Naive thymus-derived CD8-positive, alpha-beta T cell (primary cell): Measurements from ENCODE around the gene KDM4F. TPM values are rescaled to one million over a fixed set of nuclear protein-coding genes. Genes with fewer than 3 reads are reported as not detected.

Experiments
- ATAC-seq, 2 donors: fragments of 150-1000 bp; cut with Tn5 transposase in 1 of 2; sonication (Bioruptor Pico), chemical (Tn5 transposase) in 1 of 2; 1 replicate in 1 of 2; 2 replicates in 1 of 2; pipeline ENCODE4 v1.10.0; 2021; ENCODE audit warnings: mild to moderate bottlenecking in 2 of 2, moderate library complexity in 2 of 2
- POLR2A ChIA-PET: fragments of 350-600 bp; sonication (Branson Sonifier 250); formaldehyde crosslinking; loops from one replicate; lab custom pipeline; 2021; ENCODE audit warnings: antibody characterized with exemption; lab: Charles Lee
- DNase-seq, 10 donors: peaks; one replicate each; pipeline versions ENCODE4 v3.0.0 to v3.0.0-alpha.2; 2020 to 2022
- H3K27ac Mint-ChIP-seq, 10 donors: one replicate each; pipeline ENCODE4 v1.8.0; 2020 to 2022; ENCODE audit warnings: mild to moderate bottlenecking in 10 of 10, mixed read lengths in 10 of 10, moderate library complexity in 4 of 10, inconsistent platforms in 1 of 10
- H3K27me3 Mint-ChIP-seq, 5 donors: one replicate each; pipeline ENCODE4 v1.8.0; 2021 to 2022; ENCODE audit warnings: mixed read lengths in 5 of 5
- H3K36me3 Mint-ChIP-seq, 3 donors: one replicate each; pipeline ENCODE4 v1.8.0; 2020 to 2022; ENCODE audit warnings: mixed read lengths in 3 of 3, mild to moderate bottlenecking in 2 of 3, inconsistent platforms in 1 of 3
- H3K4me1 Mint-ChIP-seq, 4 donors: one replicate each; pipeline ENCODE4 v1.8.0; 2021 to 2022; ENCODE audit warnings: mixed read lengths in 4 of 4
- H3K4me3 Mint-ChIP-seq, 10 donors: one replicate each; pipeline ENCODE4 v1.8.0; 2020 to 2022; ENCODE audit warnings: mild to moderate bottlenecking in 10 of 10, mixed read lengths in 10 of 10, moderate library complexity in 6 of 10, inconsistent platforms in 1 of 10
- H3K9me3 Mint-ChIP-seq, 9 donors: one replicate each; pipeline ENCODE4 v1.8.0; 2020 to 2022; ENCODE audit warnings: mixed read lengths in 9 of 9, mild to moderate bottlenecking in 3 of 9, inconsistent platforms in 1 of 9, moderate library complexity in 1 of 9
- polyA plus RNA-seq, 3 donors: library from polyadenylated mRNA; unstranded; fragments of 300-500 nt; fragmentation: Illumina TruSeq; gene quantifications; one replicate each; pipeline ENCODE4 v1.2.3, GENCODE V29; 2021
- total RNA-seq, 8 experiments: library from RNA in 2 of 8; stranded (reverse) in 2 of 8; gene quantifications; one replicate each; pipeline ENCODE4 v1.2.3 and lab custom pipeline; 2021 to 2026

Gene KDM4F
- total and polyA plus RNA-seq, 5 experiments from 2014 or later, result not detected

- H3K27me3 Mint-ChIP-seq, result peaks cover 0 to 14% (median 2%) of the 10 kb centered on the region in 5 donors
- POLR2A ChIA-PET, result no interaction called here
- peaks cover 0 to 3% (median 1%) of the 10 kb centered on the region in 4 donors for H3K4me1 Mint-ChIP-seq
- no peaks in the 10 kb centered on the region for H3K9me3 Mint-ChIP-seq
- DNase-seq (no peak), ATAC-seq (no peak)
- H3K27ac Mint-ChIP-seq, result no peak overlapping the region
- H3K4me3 Mint-ChIP-seq, result no peak overlapping the region
- no peaks in the 10 kb centered on the region for H3K36me3 Mint-ChIP-seq
Observed at GRCh38 chr11:95082576-95083001, 33.4 kb downstream of the KDM4F start.

GRCh38 chr11:95084509-95084908, 35.3 kb downstream of the KDM4F start:
- Mint-ChIP-seq H3K36me3 (no peaks in the 10 kb centered on the region), H3K4me3 (no peak overlapping the region), H3K4me1 (peaks cover 10 to 16% (median 14%) of the 10 kb centered on the region in 4 donors), H3K27me3 (peaks cover 0 to 14% (median 2%) of the 10 kb centered on the region in 5 donors), H3K9me3 (no peaks in the 10 kb centered on the region), H3K27ac (no peak overlapping the region)
- ATAC-seq (no peak), DNase-seq (no peak)
- POLR2A ChIA-PET, result interaction anchor here (0.6 to 2.6 kb wide), 3 partner anchors 10 to 1308 kb away, joined by 3 to 13 read pairs (median 4); partner anchors contain the start of gene SRSF8

DNA sequence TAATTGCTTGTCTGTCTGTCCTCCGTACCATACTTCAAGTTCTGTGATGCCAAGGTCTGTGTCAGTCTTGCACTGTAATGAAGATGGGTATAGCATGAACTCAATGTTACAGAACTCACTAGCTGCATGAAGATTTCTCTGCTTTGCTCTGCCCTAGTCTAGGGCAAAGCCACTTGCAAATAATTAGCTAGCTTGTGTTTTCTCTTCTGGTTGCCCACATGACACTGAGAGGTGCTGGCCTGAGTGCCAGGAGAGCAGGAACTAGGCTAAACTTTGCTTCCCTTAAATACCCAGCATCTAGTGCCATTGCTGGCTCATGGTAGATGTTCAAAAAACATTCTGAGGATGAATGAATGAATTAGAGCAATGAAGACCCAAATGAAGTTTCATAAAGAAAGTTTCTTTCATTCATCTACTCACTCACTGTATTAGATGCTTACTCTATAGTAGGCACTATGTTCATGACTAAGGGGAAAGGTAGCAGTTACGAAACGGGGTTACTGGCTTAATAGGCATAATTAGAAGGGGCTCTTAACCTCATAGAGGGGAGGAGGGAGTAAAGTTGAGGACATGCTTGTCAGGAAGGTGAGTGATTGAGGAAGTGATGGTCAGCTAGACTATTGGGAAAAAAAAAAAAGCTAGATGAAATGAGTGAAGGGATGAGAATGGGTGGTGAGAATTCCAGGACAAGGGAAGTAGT, 36.0 kb downstream of the KDM4F start:
- Mint-ChIP-seq H3K36me3 (no peaks in the 10 kb centered on the region), H3K4me1 (peaks cover 10 to 18% (median 15%) of the 10 kb centered on the region in 4 donors), H3K9me3 (no peaks in the 10 kb centered on the region), H3K27me3 (peaks cover 0 to 14% (median 0%) of the 10 kb centered on the region in 5 donors), H3K4me3 (no peak overlapping the region), H3K27ac (no peak overlapping the region)
- POLR2A ChIA-PET, result interaction anchor here (0.6 to 2.6 kb wide), 4 partner anchors 11 to 1307 kb away, joined by 3 to 13 read pairs (median 4); partner anchors contain the start of gene SRSF8
- DNase-seq, result no peak
- no peak for ATAC-seq

DNA sequence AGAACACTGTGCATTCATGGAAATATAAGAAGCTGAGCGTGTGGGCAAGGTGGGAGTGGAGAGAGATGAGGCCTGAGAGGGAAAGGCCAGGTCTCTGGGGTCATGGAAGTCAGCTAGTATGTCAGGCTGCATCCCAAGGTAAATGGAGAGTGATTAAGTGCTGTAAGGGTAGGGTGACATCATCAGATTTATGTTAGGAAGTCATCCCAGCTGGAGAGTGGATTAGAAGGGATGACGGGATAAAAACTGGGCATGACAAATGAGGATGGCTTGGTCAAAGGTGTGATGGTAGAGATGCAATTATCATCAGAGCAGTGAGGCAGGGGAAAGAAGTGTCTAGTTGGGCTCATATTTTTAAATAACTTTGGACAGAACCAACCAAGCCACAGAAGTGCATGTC, 36.9 kb downstream of the KDM4F start:
- ATAC-seq (no peak), DNase-seq (no peak)
- Mint-ChIP-seq H3K36me3 (no peaks in the 10 kb centered on the region), H3K27ac (peak overlapping the region in 3 of 10 donors; percentile 16 to 84 (median 53)), H3K9me3 (no peaks in the 10 kb centered on the region), H3K4me1 (peaks cover 13 to 27% (median 24%) of the 10 kb centered on the region in 4 donors), H3K4me3 (no peak overlapping the region), H3K27me3 (peaks cover 0 to 14% (median 0%) of the 10 kb centered on the region in 5 donors)
- POLR2A ChIA-PET, result interaction anchor here (2.6 kb wide), 1 partner anchor 19 kb away, joined by 13 read pairs; the partner anchor contains the start of gene SRSF8

- Mint-ChIP-seq H3K27ac (peak overlapping the region in 5 of 10 donors; percentile 24 to 61 (median 53)), H3K27me3 (peaks cover 0 to 10% (median 0%) of the 10 kb centered on the region in 5 donors), H3K36me3 (no peaks in the 10 kb centered on the region), H3K4me1 (peaks cover 19 to 33% (median 31%) of the 10 kb centered on the region in 4 donors), H3K4me3 (no peak overlapping the region), H3K9me3 (no peaks in the 10 kb centered on the region)
- DNase-seq, result no peak
- POLR2A ChIA-PET, result interaction anchor here (1.0 to 5.1 kb wide), 2 partner anchors 18 to 114 kb away, joined by 3 to 180 read pairs; partner anchors contain the start of genes CWC15, KDM4D and SRSF8
- no peak for ATAC-seq
Observed at GRCh38 chr11:95086836-95087570, 37.8 kb downstream of the KDM4F start.

- peak overlapping the region; percentile 95 to 99 (median 98) for H3K27ac Mint-ChIP-seq
- POLR2A ChIA-PET, result interaction anchor here (0.6 to 5.1 kb wide), 20 partner anchors 9 to 1126 kb away, joined by 3 to 180 read pairs (median 7); partner anchors contain the start of genes ANKRD49, CEP57, CWC15 and FAM76B
- peaks cover 0 to 1% (median 0%) of the 10 kb centered on the region in 5 donors for H3K27me3 Mint-ChIP-seq
- peaks cover 28 to 50% (median 45%) of the 10 kb centered on the region in 4 donors for H3K4me1 Mint-ChIP-seq
- peak in 2 of 10 donors; percentile 12 to 84 for DNase-seq
- H3K4me3 Mint-ChIP-seq, result peak overlapping the region; percentile 78 to 97 (median 90)
- no peaks in the 10 kb centered on the region for H3K9me3 Mint-ChIP-seq
- peaks cover 0 to under 1% (median 0%) of the 10 kb centered on the region in 3 donors for H3K36me3 Mint-ChIP-seq
- ATAC-seq, result peak; percentile 66 to 71
Observed at GRCh38 chr11:95088946-95089619, 39.9 kb downstream of the KDM4F start.

- POLR2A ChIA-PET, result interaction anchor here (0.5 to 5.1 kb wide), 19 partner anchors 10 to 1306 kb away, joined by 3 to 180 read pairs (median 7); partner anchors contain the start of genes ANKRD49, CEP57, CWC15 and FAM76B
- Mint-ChIP-seq H3K9me3 (no peaks in the 10 kb centered on the region), H3K27ac (peak within 1 kb of the TSS; percentile 95 to 99 (median 98)), H3K27me3 (no peaks in the 10 kb centered on the region), H3K4me1 (peaks cover 28 to 57% (median 46%) of the 10 kb centered on the region in 4 donors), H3K36me3 (peaks cover 0 to 5% (median 0%) of the 10 kb centered on the region in 3 donors), H3K4me3 (peak within 1 kb of the TSS; percentile 87 to 97 (median 91))
- DNase-seq (peak; percentile 78 to 89 (median 86)), ATAC-seq (peak; percentile 91 to 94)
Observed at GRCh38 chr11:95089620-95090542, 40.7 kb downstream of the KDM4F start, which contains the start of gene ENDOD1. Gene ENDOD1 (plus strand): TSS chr11:95089846. CDS start chr11:95089928, 82 bp downstream.

- POLR2A ChIA-PET, result interaction anchor here (1.3 to 5.1 kb wide), 2 partner anchors 23 to 699 kb away, joined by 3 to 180 read pairs; partner anchors contain the start of genes CEP57 and SRSF8
Observed at GRCh38 chr11:95091663-95092180, 42.5 kb downstream of the KDM4F start.

GRCh38 chr11:95092549-95093324, 43.5 kb downstream of the KDM4F start:
- peak overlapping the region in 4 of 10 donors; percentile 7 to 62 (median 28) for H3K27ac Mint-ChIP-seq
- H3K36me3 Mint-ChIP-seq, result peaks cover 0 to 10% (median 0%) of the 10 kb centered on the region in 3 donors
- ATAC-seq (no peak), DNase-seq (peak in 3 of 10 donors; percentile 5 to 15 (median 14))
- H3K9me3 Mint-ChIP-seq, result no peaks in the 10 kb centered on the region
- H3K4me3 Mint-ChIP-seq, result peak overlapping the region in 1 of 10 donors; percentile 37
- POLR2A ChIA-PET, result no interaction called here
- peaks cover 35 to 78% (median 53%) of the 10 kb centered on the region in 4 donors for H3K4me1 Mint-ChIP-seq
- no peaks in the 10 kb centered on the region for H3K27me3 Mint-ChIP-seq

More at GRCh38 chr11:95091663-95092180, 42.5 kb downstream of the KDM4F start:
- peak overlapping the region in 9 of 10 donors; percentile 19 to 93 (median 90) for H3K4me3 Mint-ChIP-seq
- ATAC-seq, result no peak
- peaks cover 28 to 70% (median 46%) of the 10 kb centered on the region in 4 donors for H3K4me1 Mint-ChIP-seq
- H3K9me3 Mint-ChIP-seq, result no peaks in the 10 kb centered on the region
- H3K36me3 Mint-ChIP-seq, result peaks cover 0 to 5% (median 0%) of the 10 kb centered on the region in 3 donors
- H3K27ac Mint-ChIP-seq, result peak overlapping the region in 2 of 10 donors; percentile 82 to 92
- H3K27me3 Mint-ChIP-seq, result no peaks in the 10 kb centered on the region
- DNase-seq, result no peak

GRCh38 chr11:95093548-95093947, 44.3 kb downstream of the KDM4F start:
- peak overlapping the region in 2 of 10 donors; percentile 17 to 37 for H3K4me3 Mint-ChIP-seq

More at GRCh38 chr11:95093548-95093947, 44.3 kb downstream of the KDM4F start:
- POLR2A ChIA-PET, result no interaction called here
- Mint-ChIP-seq H3K27me3 (no peaks in the 10 kb centered on the region), H3K9me3 (no peaks in the 10 kb centered on the region), H3K4me1 (peaks cover 35 to 80% (median 52%) of the 10 kb centered on the region in 4 donors), H3K27ac (peak overlapping the region in 1 of 10 donors; percentile 20), H3K36me3 (peaks cover 0 to 10% (median 0%) of the 10 kb centered on the region in 3 donors)
- DNase-seq (no peak), ATAC-seq (no peak)
